Smooth muscle cell (in vitro differentiated cells): ENCODE measurements around the gene EPHB1. TPM values are rescaled to one million over a fixed set of nuclear protein-coding genes. Genes with fewer than 3 reads are reported as not detected.

ENCODE experiments used
- DNase-seq: peaks from one replicate; lab custom pipeline; 2025; ENCODE audit not compliant: unreplicated experiment; lab: John Stamatoyannopoulos, UW
- H2AFZ ChIP-seq: fragments of 200-600 bp; sonication (generic); 2 replicates; pipeline ENCODE4 v1.6.0; 2016; ENCODE audit warnings: antibody characterized with exemption, low read depth, mild to moderate bottlenecking
- H3F3A ChIP-seq: fragments of 200-600 bp; sonication (generic); 2 replicates; pipeline ENCODE4 v1.6.0; 2017; ENCODE audit warnings: antibody characterized with exemption, low read depth
- H3K27ac ChIP-seq: fragments of 200-600 bp; sonication (generic); 2 replicates; pipeline ENCODE4 v1.5.1; 2016; ENCODE audit warnings: low read depth, mild to moderate bottlenecking
- H3K27me3 ChIP-seq: fragments of 200-600 bp; sonication (generic); 2 replicates; pipeline ENCODE4 v1.6.1; 2016; ENCODE audit warnings: low read depth, mild to moderate bottlenecking
- H3K36me3 ChIP-seq: fragments of 200-600 bp; sonication (generic); 2 replicates; pipeline ENCODE4 v1.5.1; 2016; ENCODE audit warnings: low read depth
- H3K4me1 ChIP-seq: fragments of 200-600 bp; sonication (generic); 2 replicates; pipeline ENCODE4 v1.5.1; 2016; ENCODE audit warnings: low read depth
- H3K4me2 ChIP-seq: fragments of 200-600 bp; sonication (generic); 2 replicates; pipeline ENCODE4 v1.6.0; 2016; ENCODE audit warnings: mild to moderate bottlenecking
- H3K4me3 ChIP-seq: fragments of 200-600 bp; sonication (generic); 2 replicates; pipeline ENCODE4 v1.5.1; 2016; ENCODE audit warnings: mild to moderate bottlenecking
- H3K79me2 ChIP-seq: fragments of 200-600 bp; sonication (generic); 2 replicates; pipeline ENCODE4 v1.6.0; 2016; ENCODE audit warnings: low read depth, mild to moderate bottlenecking
- H3K9ac ChIP-seq: fragments of 200-600 bp; sonication (generic); 2 replicates; pipeline ENCODE4 v1.6.0; 2016; ENCODE audit warnings: low read depth
- H3K9me3 ChIP-seq: fragments of 200-600 bp; sonication (generic); replicated peaks from 2 replicates; pipeline ENCODE4 v1.5.1; 2016; ENCODE audit warnings: low read depth
- H4K20me1 ChIP-seq: fragments of 200-600 bp; sonication (generic); 2 replicates; pipeline ENCODE4 v1.6.0; 2016; ENCODE audit warnings: low read depth
- WGBS: methylation state at CpG from one replicate; pipeline ENCODE4 v1.1.7; 2016; ENCODE audit warnings: low lambda C conversion rate; 5-methylcytosine and 5-hydroxymethylcytosine counted together
- polyA plus RNA-seq: library from polyadenylated mRNA; unstranded; fragments of >200 nt; fragmentation: Nextera tagmentation; extraction: Ambion mirVana; gene quantifications from 2 replicates; pipeline ENCODE4 v1.2.1, GENCODE V29; 2016
- total RNA-seq: library from RNA; depleted of rRNA; stranded (reverse); fragments of >200 nt; gene quantifications from 2 replicates; pipeline ENCODE4 v1.2.3, GENCODE V29; 2014
- TF ChIP-seq, protein P1 (sequence below): fragments of 200-600 bp; sonication (generic); IDR thresholded peaks from 2 replicates; pipeline ENCODE4 v1.5.1; 2017; ENCODE audit warnings: borderline replicate concordance, mild to moderate bottlenecking, antibody characterized with exemption; ENCODE audit not compliant: insufficient read depth, poor library complexity, severe bottlenecking

The EPHB1 gene
- total and polyA plus RNA-seq, 2 experiments from 2014 or later: 2.5 to 2.6 TPM

DNA sequence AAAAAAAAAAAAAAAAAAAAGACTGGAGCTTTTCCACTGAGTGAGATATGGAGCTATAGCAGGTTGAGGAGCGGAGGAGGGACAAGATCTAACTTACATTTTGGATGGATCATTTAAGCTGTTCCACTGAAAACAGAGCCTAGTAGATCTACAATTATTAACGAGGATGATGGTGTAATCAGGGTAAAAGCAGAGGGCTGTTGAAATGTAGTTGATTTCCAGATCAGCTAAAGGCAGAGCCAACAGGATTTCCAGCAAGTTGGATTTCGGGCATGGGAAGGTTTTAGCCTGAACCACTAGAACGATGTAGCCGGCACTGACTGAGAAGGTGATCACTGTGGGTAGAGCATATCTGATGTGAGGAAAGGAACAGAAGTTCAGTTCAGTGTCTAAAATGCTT is 360.7 kb downstream of the EPHB1 start:
- Histone ChIP-seq H4K20me1 (no peaks in the 10 kb centered on the region), H3K4me2 (no peak overlapping the region), H3K4me1 (no peaks in the 10 kb centered on the region), H3K9ac (no peak overlapping the region), H3K27me3 (no peaks in the 10 kb centered on the region), H3F3A (no peaks in the 10 kb centered on the region), H3K4me3 (no peak overlapping the region), H3K36me3 (no peaks in the 10 kb centered on the region), H2AFZ (no peak overlapping the region), H3K9me3 (no peaks in the 10 kb centered on the region), H3K27ac (no peak overlapping the region), H3K79me2 (no peaks in the 10 kb centered on the region)
- DNase-seq: no peak
- WGBS: 81% methylated on average over 5 of the region's 5 CpGs
- TF ChIP-seq, protein P1, sequence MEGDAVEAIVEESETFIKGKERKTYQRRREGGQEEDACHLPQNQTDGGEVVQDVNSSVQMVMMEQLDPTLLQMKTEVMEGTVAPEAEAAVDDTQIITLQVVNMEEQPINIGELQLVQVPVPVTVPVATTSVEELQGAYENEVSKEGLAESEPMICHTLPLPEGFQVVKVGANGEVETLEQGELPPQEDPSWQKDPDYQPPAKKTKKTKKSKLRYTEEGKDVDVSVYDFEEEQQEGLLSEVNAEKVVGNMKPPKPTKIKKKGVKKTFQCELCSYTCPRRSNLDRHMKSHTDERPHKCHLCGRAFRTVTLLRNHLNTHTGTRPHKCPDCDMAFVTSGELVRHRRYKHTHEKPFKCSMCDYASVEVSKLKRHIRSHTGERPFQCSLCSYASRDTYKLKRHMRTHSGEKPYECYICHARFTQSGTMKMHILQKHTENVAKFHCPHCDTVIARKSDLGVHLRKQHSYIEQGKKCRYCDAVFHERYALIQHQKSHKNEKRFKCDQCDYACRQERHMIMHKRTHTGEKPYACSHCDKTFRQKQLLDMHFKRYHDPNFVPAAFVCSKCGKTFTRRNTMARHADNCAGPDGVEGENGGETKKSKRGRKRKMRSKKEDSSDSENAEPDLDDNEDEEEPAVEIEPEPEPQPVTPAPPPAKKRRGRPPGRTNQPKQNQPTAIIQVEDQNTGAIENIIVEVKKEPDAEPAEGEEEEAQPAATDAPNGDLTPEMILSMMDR: no peak

GRCh38 chr3:135157045-135157740 is 362.1 kb downstream of the EPHB1 start:
- no peak overlapping the region for H3K4me2 ChIP-seq
- no peaks in the 10 kb centered on the region for H3F3A ChIP-seq
- 92% methylated on average over 6 of the region's 6 CpGs for WGBS
- no peak overlapping the region for H2AFZ ChIP-seq
- H3K27ac ChIP-seq: no peak overlapping the region
- H3K9me3 ChIP-seq: no peaks in the 10 kb centered on the region
- no peaks in the 10 kb centered on the region for H3K79me2 ChIP-seq
- TF ChIP-seq, protein P1: no peak
- no peak for DNase-seq
- H3K9ac ChIP-seq: no peak overlapping the region
- no peaks in the 10 kb centered on the region for H3K36me3 ChIP-seq
- H3K4me3 ChIP-seq: no peak overlapping the region
- no peaks in the 10 kb centered on the region for H3K4me1 ChIP-seq
- no peaks in the 10 kb centered on the region for H4K20me1 ChIP-seq
- H3K27me3 ChIP-seq: no peaks in the 10 kb centered on the region

DNA sequence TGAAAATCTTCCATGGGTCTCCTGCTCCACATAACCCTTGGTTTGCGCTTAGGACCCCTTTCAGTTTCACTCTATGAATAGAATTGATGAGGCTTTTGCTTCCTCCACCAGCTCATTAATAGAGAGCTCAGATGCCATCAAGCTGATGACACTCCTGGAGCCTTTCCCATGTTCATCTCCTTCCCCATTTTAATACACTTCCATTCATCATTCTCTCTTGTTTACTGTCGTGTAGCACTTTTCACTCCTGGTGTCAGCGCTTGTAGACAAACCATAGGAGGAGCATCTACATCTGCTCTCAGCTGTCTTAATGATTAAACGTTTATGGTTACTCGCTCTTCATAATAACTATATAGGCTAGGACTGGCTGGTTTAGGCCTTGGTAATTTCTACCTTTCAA is 363.5 kb downstream of the EPHB1 start:
- 95% methylated on average over 5 of the region's 5 CpGs for WGBS
- Histone ChIP-seq H3K4me3 (no peak overlapping the region), H3K9me3 (no peaks in the 10 kb centered on the region), H2AFZ (no peak overlapping the region), H3F3A (no peaks in the 10 kb centered on the region), H4K20me1 (no peaks in the 10 kb centered on the region), H3K4me1 (no peaks in the 10 kb centered on the region), H3K4me2 (no peak overlapping the region), H3K36me3 (no peaks in the 10 kb centered on the region), H3K79me2 (no peaks in the 10 kb centered on the region), H3K27me3 (no peaks in the 10 kb centered on the region), H3K27ac (no peak overlapping the region), H3K9ac (no peak overlapping the region)
- no peak for DNase-seq
- TF ChIP-seq, protein P1: no peak

DNA sequence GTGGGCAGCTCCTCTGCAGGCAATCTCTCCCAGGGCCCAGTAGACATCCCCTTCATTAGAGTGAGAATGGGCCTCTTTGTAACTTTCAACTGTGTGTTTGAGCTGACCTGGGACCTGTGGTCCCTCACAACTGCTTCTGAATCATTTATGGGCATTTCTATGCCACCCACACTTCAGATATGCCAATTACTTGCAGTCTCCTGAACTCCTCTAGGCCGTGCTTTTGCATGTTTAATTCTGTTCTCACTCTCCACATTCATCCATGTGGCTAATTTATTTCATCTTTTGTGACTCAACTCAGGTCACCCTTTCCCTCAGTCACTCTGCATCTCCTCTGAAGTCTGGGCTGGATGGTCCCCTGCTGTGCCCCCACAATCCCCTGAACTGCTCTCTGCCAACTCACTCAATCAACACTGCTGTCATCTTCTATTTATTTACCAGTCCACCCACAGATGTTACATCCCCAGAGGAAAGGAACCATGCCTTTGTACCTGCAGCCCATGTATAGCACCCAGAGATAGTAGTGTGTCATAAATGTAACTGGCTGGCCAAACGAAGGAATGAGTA is 364.7 kb downstream of the EPHB1 start:
- H3F3A ChIP-seq: no peaks in the 10 kb centered on the region
- no peaks in the 10 kb centered on the region for H3K9me3 ChIP-seq
- H3K4me1 ChIP-seq: no peaks in the 10 kb centered on the region
- H3K27ac ChIP-seq: no peak overlapping the region
- no peak for DNase-seq
- no peak overlapping the region for H2AFZ ChIP-seq
- H3K4me3 ChIP-seq: no peak overlapping the region
- TF ChIP-seq, protein P1: no peak
- H3K27me3 ChIP-seq: no peaks in the 10 kb centered on the region
- H4K20me1 ChIP-seq: no peaks in the 10 kb centered on the region
- H3K36me3 ChIP-seq: no peaks in the 10 kb centered on the region
- WGBS: 65% methylated on average over 2 of the region's 2 CpGs
- no peaks in the 10 kb centered on the region for H3K79me2 ChIP-seq
- no peak overlapping the region for H3K4me2 ChIP-seq
- H3K9ac ChIP-seq: no peak overlapping the region
